ENCODE results near the gene SNX18.

SNX18 gene

DNA sequence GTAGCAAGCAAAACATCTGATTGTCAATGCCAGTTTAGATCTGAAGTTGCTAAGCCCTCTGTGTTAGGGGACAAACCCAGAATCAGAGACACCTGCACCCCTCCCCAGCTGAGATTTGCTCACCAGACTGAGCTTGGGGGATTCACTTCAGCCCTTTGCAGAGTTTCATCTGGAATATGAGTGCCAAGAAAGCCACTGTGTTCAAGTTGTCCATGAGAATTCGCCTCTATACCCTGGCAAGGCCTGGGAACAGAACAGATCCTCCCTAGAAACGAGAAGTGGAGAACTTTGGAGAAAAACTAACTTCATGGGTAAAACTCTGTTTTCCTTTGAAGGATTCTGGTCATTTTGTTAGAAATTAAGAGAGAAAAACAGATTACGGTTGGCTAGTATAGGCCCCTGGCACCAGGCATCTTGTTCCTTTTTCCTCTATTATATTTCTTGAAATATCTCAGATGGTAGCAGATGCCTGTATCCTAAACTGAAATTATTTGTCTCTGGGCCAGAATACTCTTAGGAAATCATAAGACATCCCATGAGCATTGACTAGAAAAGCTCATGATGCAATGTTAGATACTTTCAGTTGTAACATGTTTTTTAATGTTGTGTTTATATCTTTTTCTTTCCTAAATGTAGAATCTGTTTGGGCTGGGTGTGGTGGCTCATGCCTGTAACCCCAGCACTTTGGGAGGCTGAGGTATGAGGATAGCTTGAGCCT lies 64.4 kb downstream of the SNX18 start:
- DNase-seq, result no peak

DNA sequence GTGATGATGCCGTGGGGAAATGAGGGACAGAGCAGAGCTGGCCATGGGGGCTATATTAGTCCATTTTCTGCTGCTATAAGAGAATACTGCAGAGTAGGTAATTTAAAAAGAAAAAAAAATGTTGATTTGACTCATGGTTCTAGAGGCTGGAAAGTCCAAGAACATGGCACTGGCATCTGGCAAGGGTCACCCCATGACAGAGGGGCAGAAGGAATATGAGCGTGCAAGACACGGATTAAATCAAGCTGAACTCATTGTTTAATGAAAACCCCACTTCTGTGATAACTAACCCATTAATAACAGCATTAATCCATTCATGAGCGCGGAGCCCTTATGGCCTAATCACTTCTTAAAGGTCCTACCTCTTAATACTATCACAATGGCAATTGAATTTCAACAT lies 68.8 kb downstream of the SNX18 start:
- no peak for DNase-seq

DNA sequence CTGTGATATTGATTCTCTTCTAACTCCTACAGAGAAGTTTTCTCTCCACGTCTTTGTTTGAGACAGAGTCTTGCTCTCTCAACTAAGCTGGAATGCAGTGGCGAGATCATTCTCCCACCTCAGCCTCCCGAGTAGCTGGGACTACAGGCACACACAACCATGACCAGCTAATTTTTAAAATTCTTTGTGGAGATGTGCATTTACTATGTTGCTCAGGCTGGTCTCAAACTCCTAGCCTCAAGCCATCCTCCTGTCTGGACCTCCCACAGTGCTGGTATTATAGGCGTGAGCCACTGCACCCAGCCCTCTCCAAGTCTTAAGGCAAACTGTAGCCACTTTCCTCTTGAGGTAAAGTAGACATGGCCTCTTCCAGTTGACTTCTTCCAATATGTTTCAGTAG lies 72.2 kb downstream of the SNX18 start:
- DNase-seq, result no peak

DNA sequence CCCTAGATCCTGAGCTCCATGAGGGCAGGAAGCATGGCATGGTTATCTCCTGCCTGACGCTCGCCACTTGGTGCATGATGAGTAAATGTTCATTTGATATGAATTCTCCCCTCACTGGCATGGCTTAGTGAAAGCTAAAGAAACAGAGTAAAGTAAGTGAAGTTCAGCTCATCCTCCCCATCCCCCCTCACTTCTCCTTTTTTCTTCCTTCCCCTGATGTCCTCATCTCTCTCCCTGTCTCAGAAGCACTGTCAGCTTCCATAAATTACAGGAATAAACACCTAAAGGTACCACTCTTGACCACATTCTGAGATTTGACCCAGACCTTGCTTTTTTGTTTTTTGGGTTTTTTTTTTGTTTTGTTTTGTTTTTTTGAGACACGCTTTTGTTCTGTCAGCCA lies 73.3 kb downstream of the SNX18 start:
- no peak for DNase-seq

DNA sequence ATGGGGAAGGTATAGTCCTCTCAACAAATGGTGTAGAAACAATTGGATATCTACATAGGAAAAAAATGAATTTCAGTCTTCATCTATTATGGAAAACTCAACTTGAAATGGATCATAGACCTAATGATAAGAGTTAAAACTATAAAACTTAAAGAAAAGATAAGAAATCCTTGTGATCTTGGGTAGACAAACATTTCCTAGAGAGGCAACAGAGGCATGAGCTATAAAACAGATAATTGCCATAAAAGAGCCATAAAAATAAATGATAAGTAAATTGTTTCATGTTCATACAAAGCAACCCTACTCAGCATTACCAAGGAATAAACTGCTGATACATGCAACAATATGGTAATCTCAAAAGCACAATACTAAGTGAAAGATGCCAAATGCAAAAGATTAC lies 76.2 kb downstream of the SNX18 start:
- no peak for DNase-seq

DNA sequence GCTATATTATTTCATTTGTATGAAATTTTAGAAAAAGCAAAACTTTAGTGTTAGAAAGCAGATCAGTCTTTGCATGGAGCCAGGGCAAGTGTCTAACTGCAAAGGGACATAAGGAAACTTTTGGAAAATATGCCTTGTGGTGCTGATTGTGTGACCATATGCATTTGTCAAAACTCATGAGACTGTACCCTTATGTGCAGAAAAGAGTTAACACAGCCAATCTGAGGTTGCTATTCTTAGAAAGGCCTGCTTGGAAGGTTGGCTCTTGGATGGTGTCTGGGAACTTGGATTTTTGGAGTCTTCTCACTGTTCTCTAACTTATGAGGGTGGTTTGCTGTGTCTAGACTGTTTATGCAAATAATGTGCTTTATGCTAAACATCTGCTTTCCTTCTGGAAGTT lies 76.6 kb downstream of the SNX18 start:
- no peak for DNase-seq

DNA sequence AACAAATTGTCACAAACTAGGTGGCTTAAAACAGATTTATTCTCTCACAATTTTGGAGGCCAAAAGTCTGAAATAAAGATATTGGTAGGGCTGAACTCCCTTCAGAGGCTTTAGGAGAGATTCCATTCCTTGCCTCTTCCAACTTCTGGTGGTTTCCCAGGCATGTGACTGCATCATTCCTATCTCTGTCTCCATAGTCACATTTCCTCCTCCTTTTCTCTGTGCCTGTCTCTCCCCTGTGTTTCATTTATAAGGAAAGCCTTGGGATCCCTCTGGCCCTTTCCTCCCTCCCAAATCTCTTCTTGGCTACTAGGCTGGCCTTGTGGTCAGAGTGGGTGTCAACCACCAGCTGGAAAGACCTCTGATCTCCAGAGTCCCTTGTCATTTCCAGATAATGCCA lies 78.2 kb downstream of the SNX18 start:
- DNase-seq, result no peak
